ENCODE measurements around the gene MAPK12. TPM values are rescaled to one million over a fixed set of nuclear protein-coding genes. Genes with fewer than 3 reads are reported as not detected.

MAPK12 gene
- total and polyA plus RNA-seq, 7 donors: 57.4 to 178 (median 131) TPM

- TF ChIP-seq, protein P1, sequence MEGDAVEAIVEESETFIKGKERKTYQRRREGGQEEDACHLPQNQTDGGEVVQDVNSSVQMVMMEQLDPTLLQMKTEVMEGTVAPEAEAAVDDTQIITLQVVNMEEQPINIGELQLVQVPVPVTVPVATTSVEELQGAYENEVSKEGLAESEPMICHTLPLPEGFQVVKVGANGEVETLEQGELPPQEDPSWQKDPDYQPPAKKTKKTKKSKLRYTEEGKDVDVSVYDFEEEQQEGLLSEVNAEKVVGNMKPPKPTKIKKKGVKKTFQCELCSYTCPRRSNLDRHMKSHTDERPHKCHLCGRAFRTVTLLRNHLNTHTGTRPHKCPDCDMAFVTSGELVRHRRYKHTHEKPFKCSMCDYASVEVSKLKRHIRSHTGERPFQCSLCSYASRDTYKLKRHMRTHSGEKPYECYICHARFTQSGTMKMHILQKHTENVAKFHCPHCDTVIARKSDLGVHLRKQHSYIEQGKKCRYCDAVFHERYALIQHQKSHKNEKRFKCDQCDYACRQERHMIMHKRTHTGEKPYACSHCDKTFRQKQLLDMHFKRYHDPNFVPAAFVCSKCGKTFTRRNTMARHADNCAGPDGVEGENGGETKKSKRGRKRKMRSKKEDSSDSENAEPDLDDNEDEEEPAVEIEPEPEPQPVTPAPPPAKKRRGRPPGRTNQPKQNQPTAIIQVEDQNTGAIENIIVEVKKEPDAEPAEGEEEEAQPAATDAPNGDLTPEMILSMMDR (IDR thresholded peaks at IDR 0.05): no peak
- Histone ChIP-seq H3K36me3 (ENCODE audit: insufficient read depth in 1 of 2, low read depth in 1 of 2) (peaks cover 0 to 80% of the 10 kb centered on the region in 2 donors), H3K27ac (no peak overlapping the region), H3K27me3 (ENCODE audit: insufficient read depth in 3 of 3, low read length in 2 of 3) (peaks cover 0 to 3% (median 0%) of the 10 kb centered on the region in 3 donors), H3K9me3 (no peaks in the 10 kb centered on the region), H3K4me3 (no peak overlapping the region), H3K4me1 (no peaks in the 10 kb centered on the region)
- DNase-seq (no peak), ATAC-seq (no peak)
- 95 to 97% (median 96%) methylated on average over 24 to 30 of the region's 30 CpGs for WGBS, 3 donors
- intact Hi-C loops (cut with DNase I): no loop called here
Measured at GRCh38 chr22:50283821-50284220, 22.3 kb upstream of the MAPK12 start.

DNA sequence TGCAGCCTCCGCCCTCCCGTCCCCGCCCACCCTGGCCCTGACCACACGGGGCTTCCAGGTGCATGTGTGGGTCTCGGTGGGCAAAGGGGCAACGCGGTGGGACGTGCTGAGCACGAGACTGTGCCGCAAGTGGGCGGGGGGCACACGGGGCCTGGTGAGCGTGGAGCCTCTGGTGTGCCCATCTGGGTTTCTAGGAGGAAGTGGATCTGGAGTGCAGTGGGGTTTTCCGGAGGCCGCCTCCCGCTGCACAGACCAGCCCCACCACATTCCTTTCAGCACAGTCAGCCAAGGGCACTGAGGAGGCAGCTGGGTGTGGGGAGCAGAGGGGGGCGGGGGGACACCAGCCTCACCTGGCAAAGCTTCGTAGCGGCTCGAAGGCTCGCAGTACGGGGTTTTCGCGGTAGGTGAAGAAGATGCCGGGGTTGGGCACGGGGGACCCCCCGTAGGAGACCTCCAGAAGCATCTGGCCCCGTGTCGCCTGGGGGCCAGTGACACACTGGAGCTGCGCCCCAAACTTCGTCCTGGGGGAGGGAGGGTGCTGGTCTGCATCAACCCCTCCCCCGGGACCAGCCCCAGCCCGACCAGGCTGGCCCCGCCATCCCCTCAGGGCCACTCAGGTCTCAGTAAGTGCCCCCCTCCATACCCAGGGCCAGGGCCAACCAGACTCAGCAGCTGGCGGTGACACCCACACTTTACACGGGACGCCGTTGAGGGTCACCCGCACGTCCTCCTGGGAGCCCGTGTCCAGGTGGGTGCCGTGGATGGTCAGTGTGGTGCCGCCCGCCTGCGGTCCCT lies 21.1 kb upstream of the MAPK12 start:
- H3K36me3 ChIP-seq (ENCODE audit: insufficient read depth in 1 of 2, low read depth in 1 of 2): peaks cover 0 to 83% of the 10 kb centered on the region in 2 donors
- H3K27ac ChIP-seq: no peak overlapping the region
- H3K27me3 ChIP-seq (ENCODE audit: insufficient read depth in 3 of 3, low read length in 2 of 3): peaks cover 0 to 3% (median 0%) of the 10 kb centered on the region in 3 donors
- intact Hi-C loops (cut with DNase I): no loop called here
- DNase-seq (no peak), ATAC-seq (peak in 1 of 4 donors; percentile 30)
- no peak overlapping the region for H3K4me3 ChIP-seq
- 75 to 78% (median 76%) methylated on average over 37 to 45 of the region's 45 CpGs for WGBS, 3 donors
- H3K9me3 ChIP-seq: no peaks in the 10 kb centered on the region
- TF ChIP-seq, protein P1 (IDR thresholded peaks at IDR 0.05): no peak
- H3K4me1 ChIP-seq: no peaks in the 10 kb centered on the region

DNA sequence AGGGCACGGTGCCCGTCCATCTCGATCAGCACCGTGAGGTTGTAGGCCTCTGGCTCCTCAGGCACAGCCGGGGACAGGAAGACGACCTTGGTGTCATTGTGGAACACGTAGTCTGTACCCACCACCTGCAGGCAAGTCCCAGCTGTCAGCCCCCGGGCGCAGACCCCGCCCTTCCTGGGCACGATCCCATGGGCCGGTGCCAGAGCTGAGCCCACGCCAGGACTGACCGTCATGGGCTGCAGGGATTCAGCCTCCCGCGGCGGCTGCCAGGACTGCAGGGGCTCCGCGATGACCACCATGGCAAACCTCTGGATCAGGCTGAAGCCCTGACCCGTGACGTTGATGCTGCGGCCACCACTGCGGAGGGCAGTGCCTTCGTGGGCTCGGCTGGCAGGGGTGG lies 20.5 kb upstream of the MAPK12 start:
- intact Hi-C loops (cut with DNase I): no loop called here
- WGBS, 3 donors: 35 to 59% (median 36%) methylated on average over 25 of the region's 25 CpGs
- TF ChIP-seq, protein P1 (IDR thresholded peaks at IDR 0.05): no peak
- DNase-seq (no peak), ATAC-seq (peak; percentile 52 to 63 (median 58))
- H3K36me3 ChIP-seq (ENCODE audit: insufficient read depth in 1 of 2, low read depth in 1 of 2): peaks cover 0 to 81% of the 10 kb centered on the region in 2 donors
- H3K4me3 ChIP-seq: no peak overlapping the region
- no peaks in the 10 kb centered on the region for H3K9me3 ChIP-seq
- H3K27me3 ChIP-seq (ENCODE audit: insufficient read depth in 3 of 3, low read length in 2 of 3): peaks cover 0 to 3% (median 0%) of the 10 kb centered on the region in 3 donors
- no peaks in the 10 kb centered on the region for H3K4me1 ChIP-seq
- H3K27ac ChIP-seq: no peak overlapping the region

- no peak for ATAC-seq
- intact Hi-C loops (cut with DNase I): no loop called here
Measured at GRCh38 chr22:50281384-50281760, 19.9 kb upstream of the MAPK12 start.

More at GRCh38 chr22:50281384-50281760, 19.9 kb upstream of the MAPK12 start:
- TF ChIP-seq, protein P1 (IDR thresholded peaks at IDR 0.05): no peak
- WGBS, 3 donors: 94 to 98% (median 94%) methylated on average over 28 to 36 of the region's 36 CpGs
- no peaks in the 10 kb centered on the region for H3K9me3 ChIP-seq
- no peaks in the 10 kb centered on the region for H3K4me1 ChIP-seq
- peaks cover 0 to 79% of the 10 kb centered on the region in 2 donors for H3K36me3 ChIP-seq (ENCODE audit: insufficient read depth in 1 of 2, low read depth in 1 of 2)
- H3K27me3 ChIP-seq (ENCODE audit: insufficient read depth in 3 of 3, low read length in 2 of 3): peaks cover 0 to 3% (median 0%) of the 10 kb centered on the region in 3 donors
- no peak overlapping the region for H3K4me3 ChIP-seq
- no peak overlapping the region for H3K27ac ChIP-seq
- DNase-seq: no peak

Measured in psoas muscle (tissue), 8 donors.